BE2C (cell line): Measurements from ENCODE around the gene HHIPL1.

Source experiments
- DNase-seq: peaks from one replicate; pipeline ENCODE4 v3.0.0-alpha.2; 2020
- H3K27me3 ChIP-seq: fragments of 250-450 bp; sonication (Bioruptor Pico); 2 replicates; pipeline ENCODE4 v1.5.1; 2020; ENCODE audit warnings: mild to moderate bottlenecking
- H3K36me3 ChIP-seq: fragments of 250-450 bp; sonication (Bioruptor Pico); 2 replicates; pipeline ENCODE4 v1.5.1; 2020; ENCODE audit warnings: mild to moderate bottlenecking
- H3K4me1 ChIP-seq: fragments of 250-450 bp; sonication (Bioruptor Pico); 2 replicates; pipeline ENCODE4 v1.5.1; 2020
- H3K4me3 ChIP-seq: 2 replicates; pipeline ENCODE4 v1.5.1; 2011; ENCODE audit warnings: low read depth, low read length
- H3K9me3 ChIP-seq: fragments of 250-450 bp; sonication (Bioruptor Pico); 2 replicates; pipeline ENCODE4 v1.5.1; 2020
- CTCF ChIP-seq: IDR thresholded peaks from 2 replicates; pipeline ENCODE4 v1.5.1; 2012; ENCODE audit warnings: mild to moderate bottlenecking, low read depth, low read length

HHIPL1 gene

GRCh38 chr14:99684410-99684934 is 39.5 kb downstream of the HHIPL1 start:
- peaks cover 20% of the 10 kb centered on the region for H3K27me3 ChIP-seq
- no peaks in the 10 kb centered on the region; the same call in 1 of the 2 replicates for H3K4me1 ChIP-seq
- TF ChIP-seq CTCF, result no peak
- H3K36me3 ChIP-seq, result no peaks in the 10 kb centered on the region
- DNase-seq, result no peak
- H3K4me3 ChIP-seq, result peak overlapping the region; percentile 51
- no peaks in the 10 kb centered on the region for H3K9me3 ChIP-seq

- Histone ChIP-seq H3K36me3 (no peaks in the 10 kb centered on the region), H3K9me3 (no peaks in the 10 kb centered on the region), H3K27me3 (peaks cover 27% of the 10 kb centered on the region), H3K4me3 (no peak overlapping the region), H3K4me1 (no peaks in the 10 kb centered on the region; the same call in 1 of the 2 replicates)
- DNase-seq, result no peak
- TF ChIP-seq CTCF, result no peak
These were observed 40.2 kb downstream of the HHIPL1 start for GRCh38 chr14:99685151-99685591.

GRCh38 chr14:99685596-99685995 is 40.7 kb downstream of the HHIPL1 start:
- peaks cover 31% of the 10 kb centered on the region for H3K27me3 ChIP-seq
- H3K4me3 ChIP-seq, result no peak overlapping the region
- no peaks in the 10 kb centered on the region for H3K9me3 ChIP-seq
- DNase-seq, result no peak
- no peaks in the 10 kb centered on the region; the same call in 1 of the 2 replicates for H3K4me1 ChIP-seq
- H3K36me3 ChIP-seq, result no peaks in the 10 kb centered on the region
- TF ChIP-seq CTCF, result no peak

GRCh38 chr14:99686557-99687283 is 41.8 kb downstream of the HHIPL1 start:
- TF ChIP-seq CTCF, result no peak
- Histone ChIP-seq H3K9me3 (no peaks in the 10 kb centered on the region), H3K4me1 (no peaks in the 10 kb centered on the region; the same call in 1 of the 2 replicates), H3K36me3 (no peaks in the 10 kb centered on the region), H3K4me3 (no peak overlapping the region), H3K27me3 (peaks cover 36% of the 10 kb centered on the region)
- DNase-seq, result no peak

GRCh38 chr14:99687284-99688209 is 42.6 kb downstream of the HHIPL1 start:
- no peaks in the 10 kb centered on the region for H3K36me3 ChIP-seq
- H3K4me1 ChIP-seq, result no peaks in the 10 kb centered on the region; the same call in 1 of the 2 replicates
- H3K4me3 ChIP-seq, result no peak overlapping the region
- peak; percentile 78 for TF ChIP-seq CTCF
- DNase-seq, result no peak
- no peaks in the 10 kb centered on the region for H3K9me3 ChIP-seq
- peaks cover 36% of the 10 kb centered on the region for H3K27me3 ChIP-seq
